ENCODE data around the gene RAD51B. TPM values are rescaled to one million over a fixed set of nuclear protein-coding genes. Genes with fewer than 3 reads are reported as not detected.

Gene RAD51B
- total and polyA plus RNA-seq, 2 of the 13 experiments (the other 11 are each of a cell fraction or from before 2014, with no cell fraction given) = 7.0 to 9.5 TPM

DNA sequence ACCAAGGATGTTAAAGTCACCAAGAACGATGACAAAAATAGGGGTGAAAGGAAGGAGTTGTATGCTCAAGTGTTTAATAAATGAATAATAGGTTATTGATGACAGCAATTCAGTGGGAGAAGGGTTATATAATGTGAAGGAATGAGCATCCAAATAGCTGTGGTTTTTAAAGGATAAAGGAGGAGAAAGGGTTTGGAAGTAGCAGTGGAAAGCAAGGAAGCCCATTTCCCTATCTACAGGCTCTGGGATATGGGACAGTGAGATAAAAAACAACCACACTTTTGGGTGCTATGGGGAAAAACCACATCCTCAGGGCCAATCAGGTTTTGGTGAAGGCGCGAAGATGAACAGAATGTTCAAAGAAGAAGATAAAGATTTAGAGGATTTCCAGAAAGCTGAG is 714.7 kb downstream of the RAD51B start:
- no TSS peak for BruUV-seq (replicated peaks)
- FAIRE-seq (no peak), DNase-seq (ENCODE audit: low spot score) (no peak), ATAC-seq (no peak)
- H3K4me1 ChIP-seq (ENCODE audit: insufficient read depth, low read length) = peaks cover 8% of the 10 kb centered on the region
- H3K27ac ChIP-seq (ENCODE audit: extremely low read length, insufficient read depth, low read length) = no peak overlapping the region
- intact Hi-C loops (cut with micrococcal nuclease; ENCODE audit: unreplicated experiment) (no loop called here), in situ Hi-C loops (cut with HindIII; ENCODE audit: extremely low pct_ligation_motif_present, low pct_unique_long_range_greater_than_20kb) (no loop called here)
- no peak overlapping the region for H3K9ac ChIP-seq (ENCODE audit: insufficient read depth, low read depth, low read length)
- ChIA-PET CTCF (ENCODE audit: low intra/inter-chr PET ratio, low total read pairs) (no interaction called here), POLR2A (interaction anchor here (1.5 kb wide), 1 partner anchor 12 kb away, joined by 6 read pairs; no protein-coding TSS in a partner anchor)
- no peaks in the 10 kb centered on the region for H3K36me3 ChIP-seq (replicated peaks in 1 of 2; ENCODE audit: control insufficient read depth in 1 of 2, insufficient read depth in 2 of 2, low read length in 2 of 2)
- TF ChIP-seq TEAD3 (CRISPR knock-in tag; optimal IDR thresholded peaks at IDR 0.05; ENCODE audit: borderline replicate concordance) = no peak
- TF ChIP-seq, protein P1, sequence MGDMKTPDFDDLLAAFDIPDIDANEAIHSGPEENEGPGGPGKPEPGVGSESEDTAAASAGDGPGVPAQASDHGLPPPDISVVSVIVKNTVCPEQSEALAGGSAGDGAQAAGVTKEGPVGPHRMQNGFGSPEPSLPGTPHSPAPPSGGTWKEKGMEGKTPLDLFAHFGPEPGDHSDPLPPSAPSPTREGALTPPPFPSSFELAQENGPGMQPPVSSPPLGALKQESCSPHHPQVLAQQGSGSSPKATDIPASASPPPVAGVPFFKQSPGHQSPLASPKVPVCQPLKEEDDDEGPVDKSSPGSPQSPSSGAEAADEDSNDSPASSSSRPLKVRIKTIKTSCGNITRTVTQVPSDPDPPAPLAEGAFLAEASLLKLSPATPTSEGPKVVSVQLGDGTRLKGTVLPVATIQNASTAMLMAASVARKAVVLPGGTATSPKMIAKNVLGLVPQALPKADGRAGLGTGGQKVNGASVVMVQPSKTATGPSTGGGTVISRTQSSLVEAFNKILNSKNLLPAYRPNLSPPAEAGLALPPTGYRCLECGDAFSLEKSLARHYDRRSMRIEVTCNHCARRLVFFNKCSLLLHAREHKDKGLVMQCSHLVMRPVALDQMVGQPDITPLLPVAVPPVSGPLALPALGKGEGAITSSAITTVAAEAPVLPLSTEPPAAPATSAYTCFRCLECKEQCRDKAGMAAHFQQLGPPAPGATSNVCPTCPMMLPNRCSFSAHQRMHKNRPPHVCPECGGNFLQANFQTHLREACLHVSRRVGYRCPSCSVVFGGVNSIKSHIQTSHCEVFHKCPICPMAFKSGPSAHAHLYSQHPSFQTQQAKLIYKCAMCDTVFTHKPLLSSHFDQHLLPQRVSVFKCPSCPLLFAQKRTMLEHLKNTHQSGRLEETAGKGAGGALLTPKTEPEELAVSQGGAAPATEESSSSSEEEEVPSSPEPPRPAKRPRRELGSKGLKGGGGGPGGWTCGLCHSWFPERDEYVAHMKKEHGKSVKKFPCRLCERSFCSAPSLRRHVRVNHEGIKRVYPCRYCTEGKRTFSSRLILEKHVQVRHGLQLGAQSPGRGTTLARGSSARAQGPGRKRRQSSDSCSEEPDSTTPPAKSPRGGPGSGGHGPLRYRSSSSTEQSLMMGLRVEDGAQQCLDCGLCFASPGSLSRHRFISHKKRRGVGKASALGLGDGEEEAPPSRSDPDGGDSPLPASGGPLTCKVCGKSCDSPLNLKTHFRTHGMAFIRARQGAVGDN (CRISPR knock-in tag; IDR thresholded peaks at IDR 0.05) = no peak
- no peak for TF ChIP-seq ZNF841 (CRISPR knock-in tag; IDR thresholded peaks at IDR 0.05; ENCODE audit: borderline replicate concordance)
- no peak for TF ChIP-seq MXD4 (CRISPR knock-in tag; IDR thresholded peaks at IDR 0.05)
- TF ChIP-seq XRCC5 (optimal IDR thresholded peaks at IDR 0.05; ENCODE audit: low read length) = no peak
- H3K79me2 ChIP-seq (ENCODE audit: insufficient read depth, low read length) = no peaks in the 10 kb centered on the region
- no peak overlapping the region for H3K4me3 ChIP-seq (replicated peaks in 1 of 3; ENCODE audit: insufficient read depth in 1 of 3, low read depth in 2 of 3, low read length in 3 of 3)
- no peaks in the 10 kb centered on the region for H3K27me3 ChIP-seq (ENCODE audit: control insufficient read depth in 1 of 2, insufficient read depth in 2 of 2, low read length in 2 of 2)
- peaks cover 19% of the 10 kb centered on the region for H3K9me3 ChIP-seq (ENCODE audit: low read length)
- no peaks in the 10 kb centered on the region for H4K20me1 ChIP-seq (ENCODE audit: insufficient read depth, low read length)
- WGBS (ENCODE audit: low lambda C conversion rate) = 72% methylated on average over 3 of the region's 3 CpGs
- no peak overlapping the region for H3K4me2 ChIP-seq (ENCODE audit: low read depth, low read length)
- no peak overlapping the region for H2AFZ ChIP-seq (ENCODE audit: low read length)

Measured in HepG2 (cell line).